NOMO-1 treated with DMSO at 0.1 percent for 48 hours (cell line): Measurements from ENCODE around the gene TF.
"Not testable (repeated sequence)": the region's sequence is repeated elsewhere in the genome, so short reads cannot be mapped to it uniquely, and the experiment has no call there.

ENCODE experiments used
- DNase-seq: peaks from one replicate; lab custom pipeline; 2025; ENCODE audit not compliant: unreplicated experiment; lab: John Stamatoyannopoulos, UW

TF gene

GRCh38 chr3:133745981-133746711, at the start of gene TF:
TF (plus strand) TSS chr3:133746393; CDS start chr3:133746441, 48 bp downstream.
- DNase-seq, result no peak

- no peak for DNase-seq
Observed at GRCh38 chr3:133697960-133698359, 48.2 kb upstream of the TF start.

GRCh38 chr3:133699467-133699866, 46.7 kb upstream of the TF start:
- no peak for DNase-seq

- no peak for DNase-seq
Observed at GRCh38 chr3:133699903-133700302, 46.3 kb upstream of the TF start.

GRCh38 chr3:133700351-133700750, 45.8 kb upstream of the TF start:
- no peak for DNase-seq

- DNase-seq, result no peak
Observed at GRCh38 chr3:133701435-133702358, 44.5 kb upstream of the TF start.

- no peak for DNase-seq
Observed at GRCh38 chr3:133703915-133704314, 42.3 kb upstream of the TF start.

- DNase-seq, result no peak
Observed at GRCh38 chr3:133706033-133706432, 40.2 kb upstream of the TF start.

- no peak for DNase-seq
Observed at GRCh38 chr3:133709139-133709750, 36.9 kb upstream of the TF start.

- DNase-seq, result no peak
Observed at GRCh38 chr3:133711013-133711412, 35.2 kb upstream of the TF start.

GRCh38 chr3:133712017-133712416, 34.2 kb upstream of the TF start:
- DNase-seq, result no peak

GRCh38 chr3:133713347-133713746, 32.8 kb upstream of the TF start:
- no peak for DNase-seq

- no peak for DNase-seq
Observed at GRCh38 chr3:133717424-133717823, 28.8 kb upstream of the TF start.

- no peak for DNase-seq
Observed at GRCh38 chr3:133722935-133723334, 23.3 kb upstream of the TF start.

GRCh38 chr3:133730993-133731392, 15.2 kb upstream of the TF start:
- DNase-seq, result no peak

GRCh38 chr3:133732231-133732630, 14.0 kb upstream of the TF start:
- DNase-seq, result not testable (repeated sequence)

GRCh38 chr3:133733226-133733625, 13.0 kb upstream of the TF start:
- no peak for DNase-seq

- DNase-seq, result peak; percentile 10
Observed at GRCh38 chr3:133734305-133734704, 11.9 kb upstream of the TF start.

- no peak for DNase-seq
Observed at GRCh38 chr3:133742351-133743091, 3.7 kb upstream of the TF start.

- DNase-seq, result no peak
Observed at GRCh38 chr3:133744241-133744640, 2.0 kb upstream of the TF start.

GRCh38 chr3:133745108-133745507, 1.1 kb upstream of the TF start:
- no peak for DNase-seq
